K562 (cell line): ENCODE results near the gene RAB5B. TPM values are rescaled to one million over a fixed set of nuclear protein-coding genes. Genes with fewer than 3 reads are reported as not detected.
A peak's percentile ranks its signal among the peaks of the same experiment; 100 is the strongest.

Source experiments
- CBX2 ChIP-seq: fragments of 200-600 bp; sonication (generic); IDR thresholded peaks from one replicate; pipeline ENCODE4 v1.6.1; 2012; ENCODE audit warnings: mild to moderate bottlenecking, low read length, inconsistent platforms; ENCODE audit not compliant: insufficient read depth, poor library complexity, severe bottlenecking
- CSDE1 ChIP-seq, 2 experiments: fragments of 450-650 bp; IDR thresholded peaks; 2 replicates each; pipeline ENCODE4 v1.6.1; 2016; ENCODE audit warnings: mild to moderate bottlenecking in 1 of 2
- DNMT1 ChIP-seq: fragments of 450-650 bp; IDR thresholded peaks from 2 replicates; pipeline ENCODE4 v1.6.1; 2016; ENCODE audit warnings: antibody characterized with exemption, mild to moderate bottlenecking
- EWSR1 ChIP-seq: fragments of 450-650 bp; IDR thresholded peaks from 2 replicates; pipeline ENCODE4 v1.6.1; 2018; ENCODE audit warnings: borderline replicate concordance, mild to moderate bottlenecking, low read depth, moderate library complexity; ENCODE audit not compliant: partially characterized antibody
- FOS ChIP-seq: IDR thresholded peaks from 3 replicates; pipeline ENCODE4 v1.6.1; 2011; ENCODE audit not compliant: insufficient read length; ENCODE audit errors: extremely low read depth
- FOXK2 ChIP-seq, 2 experiments: fragments of 450-650 bp; IDR thresholded peaks in 1 of 2; conservative IDR thresholded peaks in 1 of 2; 2 replicates each; pipeline ENCODE4 v1.6.1; 2016; ENCODE audit warnings: low read depth in 2 of 2, mild to moderate bottlenecking in 1 of 2
- GTF2A2 ChIP-seq: IDR thresholded peaks from 2 replicates; pipeline ENCODE4 v1.6.1; 2016; ENCODE audit warnings: mild to moderate bottlenecking, missing genetic modification characterization, missing compliant biosample characterization
- GTF2B ChIP-seq: IDR thresholded peaks from 2 replicates; pipeline ENCODE4 v1.6.1; 2011; ENCODE audit not compliant: insufficient read length; ENCODE audit errors: extremely low read depth
- GTF2E2 ChIP-seq: fragments of 200-800 bp; sonication (Bioruptor generic); IDR thresholded peaks from 2 replicates; pipeline ENCODE4 v1.6.1; 2016; ENCODE audit warnings: missing genetic modification characterization, missing compliant biosample characterization
- IRF2 ChIP-seq: sonication (generic); formaldehyde crosslinking; IDR thresholded peaks from 2 replicates; pipeline ENCODE4 v1.8.1; 2022; ENCODE audit warnings: mild to moderate bottlenecking, missing genetic modification reagents
- KDM1A ChIP-seq, 2 experiments: fragments of 450-650 bp; IDR thresholded peaks; 2 replicates each; pipeline ENCODE4 v1.6.1; 2016; ENCODE audit warnings: mild to moderate bottlenecking in 2 of 2
- KLF16 ChIP-seq: IDR thresholded peaks from 2 replicates; pipeline ENCODE4 v1.6.1; 2016; ENCODE audit warnings: antibody characterized with exemption
- MTF1 ChIP-seq: fragments of 250-450 bp; sonication (Bioruptor Pico); IDR thresholded peaks from 2 replicates; pipeline ENCODE4 v1.9.0; 2021; ENCODE audit warnings: moderate library complexity, mild to moderate bottlenecking, inconsistent platforms, borderline replicate concordance
- PCBP1 ChIP-seq: fragments of 200-400 bp; formaldehyde crosslinking; IDR thresholded peaks from 2 replicates; pipeline ENCODE4 v1.6.1; 2018; ENCODE audit warnings: mild to moderate bottlenecking, low read depth, low read length; ENCODE audit not compliant: poor library complexity, severe bottlenecking
- RBM22 ChIP-seq: fragments of 200-400 bp; formaldehyde crosslinking; IDR thresholded peaks from 2 replicates; pipeline ENCODE4 v1.6.1; 2018; ENCODE audit warnings: low read length, low read depth; ENCODE audit not compliant: poor library complexity, severe bottlenecking
- SMC3 ChIP-seq: conservative IDR thresholded peaks from 2 replicates; pipeline ENCODE4 v1.6.1; 2011; ENCODE audit warnings: low read depth, low read length, improper control_type of control experiment; ENCODE audit not compliant: insufficient read depth
- ZFX ChIP-seq: sonication (generic); formaldehyde crosslinking; IDR thresholded peaks from 2 replicates; pipeline ENCODE4 v1.8.0; 2022; ENCODE audit warnings: mild to moderate bottlenecking, missing genetic modification reagents, moderate library complexity
- ZNF175 ChIP-seq: fragments of 200-800 bp; sonication (Bioruptor generic); IDR thresholded peaks from 2 replicates; pipeline ENCODE4 v1.6.1; 2016; ENCODE audit warnings: low read depth, mild to moderate bottlenecking, missing genetic modification characterization, missing compliant biosample characterization
- ZNF76 ChIP-seq: fragments of 250-450 bp; sonication (Bioruptor Pico); IDR thresholded peaks from 2 replicates; pipeline ENCODE4 v1.4.0; 2020; ENCODE audit warnings: mild to moderate bottlenecking, moderate library complexity, borderline replicate concordance
- polyA plus RNA-seq, 8 experiments: library from polyadenylated mRNA; depleted of rRNA in 4 of 8; stranded (reverse) in 5 of 8; unstranded in 3 of 8; fragments of >200 nt; fragmentation: Nextera tagmentation in 2 of 8; fragmentation: Illumina TruSeq in 1 of 8; extraction: Ambion mirVana in 2 of 8; extraction: Trizol in 1 of 8; gene quantifications; 2 replicates each; pipeline versions ENCODE4 v1.2.1 to v1.2.3, GENCODE V29; 2011 to 2014; ENCODE audit warnings: inconsistent platforms in 1 of 8, missing spikeins in 1 of 8
- total RNA-seq, 7 experiments: library from RNA; depleted of rRNA in 6 of 7; stranded (reverse); fragments of >200 nt in 6 of 7; fragmentation: Illumina TruSeq in 2 of 7; extraction: Trizol in 2 of 7; gene quantifications; 2 replicates each; pipeline versions ENCODE4 v1.2.1 to v1.2.3, GENCODE V29; 2011 to 2021; ENCODE audit warnings: low replicate concordance in 1 of 7
- TF ChIP-seq, protein P1 (sequence below): fragments of 250-450 bp; sonication (Bioruptor Pico); IDR thresholded peaks from 2 replicates; pipeline ENCODE4 v1.8.0; 2021; ENCODE audit warnings: moderate library complexity, mild to moderate bottlenecking, inconsistent platforms
- TF ChIP-seq, protein P2 (sequence below): fragments of 450-650 bp; IDR thresholded peaks from 2 replicates; pipeline ENCODE4 v1.6.1; 2016
- TF ChIP-seq, protein P3 (sequence below): fragments of 250-450 bp; sonication (Bioruptor Pico); IDR thresholded peaks from 2 replicates; pipeline ENCODE4 v1.5.0; 2021

Gene RAB5B
- total and polyA plus RNA-seq, 9 of the 15 experiments (the other 6 are each of a cell fraction or from before 2014, with no cell fraction given): 6.8 to 73.8 (median 25.2) TPM

DNA sequence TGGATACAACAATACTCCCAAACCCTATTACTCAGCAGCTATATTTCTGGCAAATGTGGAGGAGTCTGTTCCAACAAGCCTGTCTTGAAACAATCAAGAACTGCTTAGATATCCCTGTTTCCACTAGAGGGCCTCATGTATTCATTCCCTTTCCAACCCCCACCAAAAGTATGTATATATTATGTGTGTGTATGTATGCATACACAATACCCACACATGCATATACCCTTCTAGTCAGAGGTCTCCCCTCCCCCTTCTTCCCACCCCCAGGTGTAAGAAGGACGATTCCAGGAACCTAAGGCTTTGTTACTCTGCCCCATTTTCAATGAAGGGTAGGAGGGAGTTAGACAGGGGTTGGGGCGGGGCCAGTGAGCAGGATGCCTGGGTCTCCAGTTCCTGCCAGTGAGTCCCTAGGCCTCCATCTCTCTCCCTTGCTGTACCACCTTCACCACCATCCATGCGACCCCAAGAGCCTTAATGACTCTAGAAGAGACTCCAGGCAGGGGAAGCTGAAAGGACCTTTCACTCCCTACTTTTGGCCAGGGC lies 43.0 kb upstream of the RAB5B start, which contains the start of gene DGKA (continued):
- TF ChIP-seq FOXK2 (conservative IDR thresholded peaks at IDR 0.05 in 1 of 2, IDR thresholded peaks at IDR 0.05 in 1 of 2; ENCODE audit: low read depth in 2 of 2) (peak in 1 of 2 experiments; percentile 47; a peak in 3 of 4 replicates), GTF2A2 (tag) (no peak), ZFX (CRISPR knock-in tag) (peak; percentile 36), ZNF76 (CRISPR knock-in tag) (no peak), KDM1A (IDR thresholded peaks at IDR 0.05) (0 out of 4 replicates have a peak, but pooled peaks of 1 of the 2 experiments have one; percentile 7), MTF1 (CRISPR knock-in tag) (no peak), GTF2E2 (tag) (no peak), CBX2 (no peak), DNMT1 (no peak), EWSR1 (no peak), CSDE1 (IDR thresholded peaks at IDR 0.05) (0 out of 4 replicates have a peak, but pooled peaks of 1 of the 2 experiments have one; percentile 22), IRF2 (CRISPR knock-in tag) (no peak), FOS (no peak), ZNF175 (CRISPR knock-in tag) (no peak), RBM22 (no peak), SMC3 (peak; percentile 30; the same call in 1 of the 2 replicates), GTF2B (no peak), KLF16 (no peak), PCBP1 (no peak)
- TF ChIP-seq, protein P1, sequence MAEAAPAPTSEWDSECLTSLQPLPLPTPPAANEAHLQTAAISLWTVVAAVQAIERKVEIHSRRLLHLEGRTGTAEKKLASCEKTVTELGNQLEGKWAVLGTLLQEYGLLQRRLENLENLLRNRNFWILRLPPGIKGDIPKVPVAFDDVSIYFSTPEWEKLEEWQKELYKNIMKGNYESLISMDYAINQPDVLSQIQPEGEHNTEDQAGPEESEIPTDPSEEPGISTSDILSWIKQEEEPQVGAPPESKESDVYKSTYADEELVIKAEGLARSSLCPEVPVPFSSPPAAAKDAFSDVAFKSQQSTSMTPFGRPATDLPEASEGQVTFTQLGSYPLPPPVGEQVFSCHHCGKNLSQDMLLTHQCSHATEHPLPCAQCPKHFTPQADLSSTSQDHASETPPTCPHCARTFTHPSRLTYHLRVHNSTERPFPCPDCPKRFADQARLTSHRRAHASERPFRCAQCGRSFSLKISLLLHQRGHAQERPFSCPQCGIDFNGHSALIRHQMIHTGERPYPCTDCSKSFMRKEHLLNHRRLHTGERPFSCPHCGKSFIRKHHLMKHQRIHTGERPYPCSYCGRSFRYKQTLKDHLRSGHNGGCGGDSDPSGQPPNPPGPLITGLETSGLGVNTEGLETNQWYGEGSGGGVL (CRISPR knock-in tag): no peak
- TF ChIP-seq, protein P2, sequence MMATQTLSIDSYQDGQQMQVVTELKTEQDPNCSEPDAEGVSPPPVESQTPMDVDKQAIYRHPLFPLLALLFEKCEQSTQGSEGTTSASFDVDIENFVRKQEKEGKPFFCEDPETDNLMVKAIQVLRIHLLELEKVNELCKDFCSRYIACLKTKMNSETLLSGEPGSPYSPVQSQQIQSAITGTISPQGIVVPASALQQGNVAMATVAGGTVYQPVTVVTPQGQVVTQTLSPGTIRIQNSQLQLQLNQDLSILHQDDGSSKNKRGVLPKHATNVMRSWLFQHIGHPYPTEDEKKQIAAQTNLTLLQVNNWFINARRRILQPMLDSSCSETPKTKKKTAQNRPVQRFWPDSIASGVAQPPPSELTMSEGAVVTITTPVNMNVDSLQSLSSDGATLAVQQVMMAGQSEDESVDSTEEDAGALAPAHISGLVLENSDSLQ: peak; percentile 17; the same call in 1 of the 2 replicates
- TF ChIP-seq, protein P3, sequence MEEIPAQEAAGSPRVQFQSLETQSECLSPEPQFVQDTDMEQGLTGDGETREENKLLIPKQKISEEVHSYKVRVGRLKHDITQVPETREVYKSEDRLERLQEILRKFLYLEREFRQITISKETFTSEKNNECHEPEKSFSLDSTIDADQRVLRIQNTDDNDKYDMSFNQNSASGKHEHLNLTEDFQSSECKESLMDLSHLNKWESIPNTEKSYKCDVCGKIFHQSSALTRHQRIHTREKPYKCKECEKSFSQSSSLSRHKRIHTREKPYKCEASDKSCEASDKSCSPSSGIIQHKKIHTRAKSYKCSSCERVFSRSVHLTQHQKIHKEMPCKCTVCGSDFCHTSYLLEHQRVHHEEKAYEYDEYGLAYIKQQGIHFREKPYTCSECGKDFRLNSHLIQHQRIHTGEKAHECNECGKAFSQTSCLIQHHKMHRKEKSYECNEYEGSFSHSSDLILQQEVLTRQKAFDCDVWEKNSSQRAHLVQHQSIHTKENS (CRISPR knock-in tag): no peak
